Liver (tissue), 3 donors: Measurements from ENCODE around the gene SLC12A5.

Experiments used
- HNF4A ChIP-seq, 2 donors: conservative IDR thresholded peaks; 2 replicates each; pipeline ENCODE4 v1.6.1; 2016; ENCODE audit warnings: antibody characterized with exemption in 2 of 2, mild to moderate bottlenecking in 2 of 2
- TF ChIP-seq, protein P1 (sequence below): fragments of 150-350 bp; IDR thresholded peaks from 2 replicates; pipeline ENCODE4 v1.5.1; 2017; ENCODE audit warnings: improper control_type of control experiment, low read depth, low read length; ENCODE audit not compliant: missing input control
- donor health status: healthy.
- donor health status: healthy.

DNA sequence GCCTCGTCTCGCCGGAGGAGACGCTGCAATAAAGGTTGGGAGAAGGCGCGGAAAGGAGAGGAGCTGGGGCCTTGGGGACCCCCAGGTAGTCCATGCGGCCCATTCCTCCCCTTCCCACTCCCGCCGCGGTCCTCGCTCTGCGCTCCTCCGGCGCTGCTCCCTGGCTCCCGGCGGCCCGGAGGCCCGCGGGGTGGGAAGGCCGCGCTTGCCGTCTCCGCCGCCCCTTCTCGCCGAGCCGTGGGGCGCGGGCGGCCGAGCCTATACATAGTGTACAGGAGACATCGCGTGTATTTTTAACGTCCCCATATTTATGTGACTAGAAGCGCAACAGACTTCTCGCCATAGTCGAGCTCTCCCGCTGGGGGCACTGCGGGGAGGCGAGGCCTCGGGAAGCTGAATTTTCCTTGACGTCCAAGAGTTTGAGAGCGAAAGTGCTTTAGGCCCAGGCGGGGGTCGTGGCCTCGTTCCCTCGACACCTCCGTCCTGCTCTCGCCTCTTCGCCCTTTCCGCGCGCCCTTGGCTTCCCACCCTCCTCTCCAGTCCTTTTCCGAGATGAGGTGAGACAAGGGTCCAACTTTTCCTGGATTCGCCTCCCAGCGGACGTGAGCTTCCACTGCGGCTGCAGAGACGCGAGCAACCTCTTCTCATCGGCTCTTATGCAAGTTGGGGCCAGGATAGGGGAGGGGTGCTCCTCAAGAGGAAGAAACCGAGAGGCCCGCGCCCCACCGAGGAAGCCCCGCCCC, 29.0 kb downstream of the SLC12A5 start:
- no peak for TF ChIP-seq HNF4A (conservative IDR thresholded peaks at IDR 0.05)
- TF ChIP-seq, protein P1, sequence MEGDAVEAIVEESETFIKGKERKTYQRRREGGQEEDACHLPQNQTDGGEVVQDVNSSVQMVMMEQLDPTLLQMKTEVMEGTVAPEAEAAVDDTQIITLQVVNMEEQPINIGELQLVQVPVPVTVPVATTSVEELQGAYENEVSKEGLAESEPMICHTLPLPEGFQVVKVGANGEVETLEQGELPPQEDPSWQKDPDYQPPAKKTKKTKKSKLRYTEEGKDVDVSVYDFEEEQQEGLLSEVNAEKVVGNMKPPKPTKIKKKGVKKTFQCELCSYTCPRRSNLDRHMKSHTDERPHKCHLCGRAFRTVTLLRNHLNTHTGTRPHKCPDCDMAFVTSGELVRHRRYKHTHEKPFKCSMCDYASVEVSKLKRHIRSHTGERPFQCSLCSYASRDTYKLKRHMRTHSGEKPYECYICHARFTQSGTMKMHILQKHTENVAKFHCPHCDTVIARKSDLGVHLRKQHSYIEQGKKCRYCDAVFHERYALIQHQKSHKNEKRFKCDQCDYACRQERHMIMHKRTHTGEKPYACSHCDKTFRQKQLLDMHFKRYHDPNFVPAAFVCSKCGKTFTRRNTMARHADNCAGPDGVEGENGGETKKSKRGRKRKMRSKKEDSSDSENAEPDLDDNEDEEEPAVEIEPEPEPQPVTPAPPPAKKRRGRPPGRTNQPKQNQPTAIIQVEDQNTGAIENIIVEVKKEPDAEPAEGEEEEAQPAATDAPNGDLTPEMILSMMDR = peak; percentile 7
